GM12878 (cell line): Measurements from ENCODE around the gene PTPN5. TPM values are rescaled to one million over a fixed set of nuclear protein-coding genes. Genes with fewer than 3 reads are reported as not detected.

ENCODE experiments used
- ATAC-seq: fragments of 200-7000 bp; cut with Tn5 transposase; 3 replicates; pipeline ENCODE4 v1.9.1; 2020; ENCODE audit warnings: mild to moderate bottlenecking, moderate library complexity
- BruUV-seq: library from RNA; stranded (reverse); fragments of 400-500 nt; replicated peaks from 2 replicates; lab custom pipeline; 2021; lab: Mats Ljungman, UMichigan
- CTCF ChIA-PET: fragments of 300-600 bp; sonication (Branson Sonifier 250); formaldehyde crosslinking; extraction: SDS; loops from one replicate; lab custom pipeline; 2021; ENCODE audit warnings: inconsistent platforms; lab: Yijun Ruan, JAX
- POLR2A ChIA-PET: fragments of 350-600 bp; formaldehyde crosslinking; extraction: SDS; loops from one replicate; lab custom pipeline; 2021; ENCODE audit warnings: inconsistent platforms; lab: Charles Lee
- RAD21 ChIA-PET: fragments of 300-600 bp; sonication (Branson Sonifier 250); formaldehyde crosslinking; loops from one replicate; lab custom pipeline; 2023; ENCODE audit warnings: antibody characterized with exemption; ENCODE audit not compliant: unreplicated experiment; lab: Charles Lee
- SMC1A ChIA-PET: fragments of 300-600 bp; sonication (Branson Sonifier 250); formaldehyde crosslinking; loops from one replicate; lab custom pipeline; 2023; ENCODE audit not compliant: unreplicated experiment, uncharacterized antibody; lab: Charles Lee
- DNase-seq: peaks from one replicate; pipeline ENCODE4 v3.0.0-alpha.2; 2011; ENCODE audit warnings: low read depth, low spot score
- FAIRE-seq: peaks from 3 replicates; lab custom pipeline; 2011; peaks lifted over from hg19 to GRCh38; lab: Jason Lieb, UNC
- H2AFZ ChIP-seq: 2 replicates; pipeline ENCODE4 v1.6.0; 2011; ENCODE audit warnings: low read depth, low read length, control low read depth; ENCODE audit not compliant: control insufficient read depth
- H3K27ac ChIP-seq: 2 replicates; pipeline ENCODE4 v1.5.1; 2011; ENCODE audit warnings: control low read depth; ENCODE audit not compliant: control insufficient read depth, insufficient read depth
- H3K27me3 ChIP-seq, 2 experiments: replicated peaks in 1 of 2; 2 replicates each; pipeline versions ENCODE4 v1.6.0 to v1.6.1; 2011; ENCODE audit warnings: low read length in 1 of 2; ENCODE audit not compliant: control insufficient read depth in 2 of 2, insufficient read depth in 2 of 2
- H3K36me3 ChIP-seq, 2 experiments: 2 replicates each; pipeline ENCODE4 v1.5.1; 2011; ENCODE audit warnings: low read length in 1 of 2; ENCODE audit not compliant: control insufficient read depth in 2 of 2, insufficient read depth in 2 of 2
- H3K4me1 ChIP-seq: 2 replicates; pipeline ENCODE4 v1.6.1; 2011; ENCODE audit warnings: mild to moderate bottlenecking, low read length, moderate library complexity, mixed read lengths; ENCODE audit not compliant: control insufficient read depth, insufficient read depth
- H3K4me2 ChIP-seq: 2 replicates; pipeline ENCODE4 v1.6.0; 2011; ENCODE audit warnings: control low read depth; ENCODE audit not compliant: control insufficient read depth, insufficient read depth
- H3K4me3 ChIP-seq: fragments of 200-600 bp; sonication (generic); 2 replicates; pipeline ENCODE4 v1.5.1; 2016
- H3K79me2 ChIP-seq: 2 replicates; pipeline ENCODE4 v1.6.0; 2011; ENCODE audit warnings: low read length; ENCODE audit not compliant: control insufficient read depth, insufficient read depth
- H3K9ac ChIP-seq: 2 replicates; pipeline ENCODE4 v1.8.0; 2011; ENCODE audit warnings: low read length, control low read depth, mixed read lengths; ENCODE audit not compliant: control insufficient read depth, insufficient read depth
- H3K9me3 ChIP-seq: replicated peaks from 3 replicates; pipeline ENCODE4 v1.5.1; 2011; ENCODE audit warnings: mild to moderate bottlenecking, low read length; ENCODE audit not compliant: control insufficient read depth, insufficient read depth
- H4K20me1 ChIP-seq: 2 replicates; pipeline ENCODE4 v1.6.0; 2011; ENCODE audit not compliant: control insufficient read depth, insufficient read depth
- GATAD2B ChIP-seq: fragments of 450-650 bp; conservative IDR thresholded peaks from 2 replicates; pipeline ENCODE4 v1.6.1; 2017; ENCODE audit warnings: low read depth, mild to moderate bottlenecking, moderate library complexity
- JUND ChIP-seq: IDR thresholded peaks from 2 replicates; pipeline ENCODE4 v1.6.1; 2012; ENCODE audit warnings: low read depth, mild to moderate bottlenecking, low read length, improper control_type of control experiment, moderate library complexity
- MTA3 ChIP-seq: IDR thresholded peaks from 2 replicates; pipeline ENCODE4 v1.6.1; 2012; ENCODE audit warnings: low read length, inconsistent platforms, borderline replicate concordance
- NFYB ChIP-seq: IDR thresholded peaks from 2 replicates; pipeline ENCODE4 v1.6.1; 2011; ENCODE audit warnings: low read depth, mild to moderate bottlenecking, low read length, improper control_type of control experiment, moderate library complexity; ENCODE audit not compliant: insufficient read depth
- NR2C2 ChIP-seq: IDR thresholded peaks from 2 replicates; pipeline ENCODE4 v1.6.1; 2011; ENCODE audit warnings: borderline replicate concordance, low read depth; ENCODE audit not compliant: control insufficient read depth, insufficient read length
- RFX5 ChIP-seq: IDR thresholded peaks from 2 replicates; pipeline ENCODE4 v1.6.1; 2011; ENCODE audit warnings: low read depth, low read length, improper control_type of control experiment
- SMAD1 ChIP-seq: fragments of 450-650 bp; IDR thresholded peaks from 2 replicates; pipeline ENCODE4 v1.6.1; 2018; ENCODE audit warnings: mild to moderate bottlenecking, low read depth; ENCODE audit not compliant: partially characterized antibody
- STAT3 ChIP-seq: IDR thresholded peaks from 2 replicates; pipeline ENCODE4 v1.6.1; 2011; ENCODE audit warnings: low read depth, low read length, improper control_type of control experiment
- TCF3 ChIP-seq: IDR thresholded peaks from 2 replicates; pipeline ENCODE4 v1.6.1; 2012; ENCODE audit warnings: low read depth, mild to moderate bottlenecking, low read length, borderline replicate concordance; ENCODE audit not compliant: insufficient read depth
- ZZZ3 ChIP-seq: IDR thresholded peaks from 2 replicates; pipeline ENCODE4 v1.6.1; 2011; ENCODE audit warnings: low read depth; ENCODE audit not compliant: control insufficient read depth, insufficient read length
- WGBS: methylation state at CpG from one replicate; pipeline ENCODE4 v1.1.6; 2016; ENCODE audit warnings: low lambda C conversion rate; ENCODE audit not compliant: insufficient replicate concordance, insufficient coverage; ENCODE audit errors: missing lambda C conversion rate; 5-methylcytosine and 5-hydroxymethylcytosine counted together
- in situ Hi-C: fragments of 300-500 bp; cut with MboI; formaldehyde crosslinking; loops from 9 replicates; pipeline ENCODE4 v1.14.3; 2018; ENCODE audit warnings: mixed read lengths
- intact Hi-C: fragments of 100-400 bp; cut with micrococcal nuclease; formaldehyde crosslinking; loops from one replicate; pipeline ENCODE4 v1.14.2; 2022; ENCODE audit not compliant: unreplicated experiment
- polyA plus RNA-seq, 11 experiments: library from polyadenylated mRNA; depleted of rRNA in 4 of 11; unstranded in 6 of 11; stranded (reverse) in 5 of 11; fragments of >200 nt; fragmentation: Nextera tagmentation in 4 of 11; fragmentation: Illumina TruSeq in 1 of 11; extraction: Ambion mirVana in 4 of 11; extraction: Trizol in 1 of 11; gene quantifications; 1 replicate in 1 of 11; 2 replicates in 10 of 11; pipeline versions ENCODE4 v1.2.1 to v1.2.3, GENCODE V29; 2011 to 2016; ENCODE audit warnings: inconsistent platforms in 2 of 11, missing spikeins in 2 of 11, low read depth in 1 of 11
- total RNA-seq, 4 experiments: library from RNA; depleted of rRNA in 3 of 4; stranded (reverse); fragments of >200 nt in 3 of 4; fragmentation: Illumina TruSeq in 1 of 4; extraction: Trizol in 1 of 4; gene quantifications; 2 replicates each; pipeline versions ENCODE4 v1.2.1 to v1.2.3, GENCODE V29; 2013 to 2021
- TF ChIP-seq, protein P1 (sequence below): fragments of 450-650 bp; IDR thresholded peaks from 2 replicates; pipeline ENCODE4 v1.6.1; 2016; ENCODE audit warnings: mild to moderate bottlenecking
- TF ChIP-seq, protein P2 (sequence below): IDR thresholded peaks from 2 replicates; pipeline ENCODE4 v1.6.1; 2012; ENCODE audit warnings: improper control_type of control experiment, low read depth, low read length; ENCODE audit not compliant: insufficient replicate concordance
- TF ChIP-seq, protein P3 (sequence below): fragments of 450-650 bp; IDR thresholded peaks from 2 replicates; pipeline ENCODE4 v1.6.1; 2017; ENCODE audit warnings: mild to moderate bottlenecking
- TF ChIP-seq, protein P4 (sequence below): IDR thresholded peaks from 2 replicates; pipeline ENCODE4 v1.6.1; 2012; ENCODE audit warnings: low read depth, low read length, improper control_type of control experiment

Gene PTPN5
- total and polyA plus RNA-seq, 10 of the 15 experiments (the other 5 are each of a cell fraction or from before 2014, with no cell fraction given): 0.04 to 0.06 (median 0.05) TPM; not detected in 7

DNA sequence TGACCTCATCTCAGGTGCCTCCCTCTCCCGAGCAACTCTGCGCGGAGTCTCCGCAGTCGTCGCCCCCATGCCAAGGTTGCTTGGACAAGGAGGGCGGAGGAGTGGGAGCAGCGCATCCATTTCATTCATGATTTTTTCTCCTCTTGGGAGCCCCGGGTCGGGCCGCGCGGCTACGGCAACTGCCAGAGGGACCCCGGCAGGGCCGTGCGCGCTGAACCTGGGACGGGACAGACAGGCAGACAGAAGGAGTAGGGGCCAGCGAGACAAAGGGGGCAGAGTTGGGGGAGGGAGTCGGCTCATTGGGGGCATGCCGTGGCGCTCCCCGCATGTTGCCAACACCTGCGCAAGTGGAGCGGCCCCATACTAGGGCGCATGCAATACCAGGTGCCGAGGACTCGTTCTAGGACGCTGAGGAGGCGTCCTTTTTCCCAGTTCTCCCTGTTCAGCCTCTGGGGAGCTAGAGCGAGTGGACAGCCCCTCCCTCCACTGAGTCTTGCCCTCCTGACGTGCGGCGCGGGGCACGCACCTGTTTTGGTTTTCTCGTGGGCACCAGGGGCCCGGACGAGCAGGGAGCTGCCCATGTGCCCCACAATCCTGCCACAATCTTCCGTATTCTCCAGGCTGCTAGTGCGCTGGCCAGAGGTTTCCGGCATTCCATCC is 501 bp upstream of the PTPN5 start:
- ATAC-seq: no peak
- H3K9ac ChIP-seq: no peak overlapping the region
- TF ChIP-seq NR2C2 (no peak), MTA3 (no peak), SMAD1 (no peak), JUND (no peak), TCF3 (no peak), ZZZ3 (no peak), RFX5 (no peak), NFYB (no peak), GATAD2B (no peak), STAT3 (no peak)
- TF ChIP-seq, protein P1, sequence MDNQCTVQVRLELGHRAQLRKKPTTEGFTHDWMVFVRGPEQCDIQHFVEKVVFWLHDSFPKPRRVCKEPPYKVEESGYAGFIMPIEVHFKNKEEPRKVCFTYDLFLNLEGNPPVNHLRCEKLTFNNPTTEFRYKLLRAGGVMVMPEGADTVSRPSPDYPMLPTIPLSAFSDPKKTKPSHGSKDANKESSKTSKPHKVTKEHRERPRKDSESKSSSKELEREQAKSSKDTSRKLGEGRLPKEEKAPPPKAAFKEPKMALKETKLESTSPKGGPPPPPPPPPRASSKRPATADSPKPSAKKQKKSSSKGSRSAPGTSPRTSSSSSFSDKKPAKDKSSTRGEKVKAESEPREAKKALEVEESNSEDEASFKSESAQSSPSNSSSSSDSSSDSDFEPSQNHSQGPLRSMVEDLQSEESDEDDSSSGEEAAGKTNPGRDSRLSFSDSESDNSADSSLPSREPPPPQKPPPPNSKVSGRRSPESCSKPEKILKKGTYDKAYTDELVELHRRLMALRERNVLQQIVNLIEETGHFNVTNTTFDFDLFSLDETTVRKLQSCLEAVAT: no peak
- TF ChIP-seq, protein P2, sequence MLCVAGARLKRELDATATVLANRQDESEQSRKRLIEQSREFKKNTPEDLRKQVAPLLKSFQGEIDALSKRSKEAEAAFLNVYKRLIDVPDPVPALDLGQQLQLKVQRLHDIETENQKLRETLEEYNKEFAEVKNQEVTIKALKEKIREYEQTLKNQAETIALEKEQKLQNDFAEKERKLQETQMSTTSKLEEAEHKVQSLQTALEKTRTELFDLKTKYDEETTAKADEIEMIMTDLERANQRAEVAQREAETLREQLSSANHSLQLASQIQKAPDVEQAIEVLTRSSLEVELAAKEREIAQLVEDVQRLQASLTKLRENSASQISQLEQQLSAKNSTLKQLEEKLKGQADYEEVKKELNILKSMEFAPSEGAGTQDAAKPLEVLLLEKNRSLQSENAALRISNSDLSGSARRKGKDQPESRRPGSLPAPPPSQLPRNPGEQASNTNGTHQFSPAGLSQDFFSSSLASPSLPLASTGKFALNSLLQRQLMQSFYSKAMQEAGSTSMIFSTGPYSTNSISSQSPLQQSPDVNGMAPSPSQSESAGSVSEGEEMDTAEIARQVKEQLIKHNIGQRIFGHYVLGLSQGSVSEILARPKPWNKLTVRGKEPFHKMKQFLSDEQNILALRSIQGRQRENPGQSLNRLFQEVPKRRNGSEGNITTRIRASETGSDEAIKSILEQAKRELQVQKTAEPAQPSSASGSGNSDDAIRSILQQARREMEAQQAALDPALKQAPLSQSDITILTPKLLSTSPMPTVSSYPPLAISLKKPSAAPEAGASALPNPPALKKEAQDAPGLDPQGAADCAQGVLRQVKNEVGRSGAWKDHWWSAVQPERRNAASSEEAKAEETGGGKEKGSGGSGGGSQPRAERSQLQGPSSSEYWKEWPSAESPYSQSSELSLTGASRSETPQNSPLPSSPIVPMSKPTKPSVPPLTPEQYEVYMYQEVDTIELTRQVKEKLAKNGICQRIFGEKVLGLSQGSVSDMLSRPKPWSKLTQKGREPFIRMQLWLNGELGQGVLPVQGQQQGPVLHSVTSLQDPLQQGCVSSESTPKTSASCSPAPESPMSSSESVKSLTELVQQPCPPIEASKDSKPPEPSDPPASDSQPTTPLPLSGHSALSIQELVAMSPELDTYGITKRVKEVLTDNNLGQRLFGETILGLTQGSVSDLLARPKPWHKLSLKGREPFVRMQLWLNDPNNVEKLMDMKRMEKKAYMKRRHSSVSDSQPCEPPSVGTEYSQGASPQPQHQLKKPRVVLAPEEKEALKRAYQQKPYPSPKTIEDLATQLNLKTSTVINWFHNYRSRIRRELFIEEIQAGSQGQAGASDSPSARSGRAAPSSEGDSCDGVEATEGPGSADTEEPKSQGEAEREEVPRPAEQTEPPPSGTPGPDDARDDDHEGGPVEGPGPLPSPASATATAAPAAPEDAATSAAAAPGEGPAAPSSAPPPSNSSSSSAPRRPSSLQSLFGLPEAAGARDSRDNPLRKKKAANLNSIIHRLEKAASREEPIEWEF: no peak
- TF ChIP-seq, protein P3, sequence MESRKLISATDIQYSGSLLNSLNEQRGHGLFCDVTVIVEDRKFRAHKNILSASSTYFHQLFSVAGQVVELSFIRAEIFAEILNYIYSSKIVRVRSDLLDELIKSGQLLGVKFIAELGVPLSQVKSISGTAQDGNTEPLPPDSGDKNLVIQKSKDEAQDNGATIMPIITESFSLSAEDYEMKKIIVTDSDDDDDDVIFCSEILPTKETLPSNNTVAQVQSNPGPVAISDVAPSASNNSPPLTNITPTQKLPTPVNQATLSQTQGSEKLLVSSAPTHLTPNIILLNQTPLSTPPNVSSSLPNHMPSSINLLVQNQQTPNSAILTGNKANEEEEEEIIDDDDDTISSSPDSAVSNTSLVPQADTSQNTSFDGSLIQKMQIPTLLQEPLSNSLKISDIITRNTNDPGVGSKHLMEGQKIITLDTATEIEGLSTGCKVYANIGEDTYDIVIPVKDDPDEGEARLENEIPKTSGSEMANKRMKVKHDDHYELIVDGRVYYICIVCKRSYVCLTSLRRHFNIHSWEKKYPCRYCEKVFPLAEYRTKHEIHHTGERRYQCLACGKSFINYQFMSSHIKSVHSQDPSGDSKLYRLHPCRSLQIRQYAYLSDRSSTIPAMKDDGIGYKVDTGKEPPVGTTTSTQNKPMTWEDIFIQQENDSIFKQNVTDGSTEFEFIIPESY: no peak
- TF ChIP-seq, protein P4, sequence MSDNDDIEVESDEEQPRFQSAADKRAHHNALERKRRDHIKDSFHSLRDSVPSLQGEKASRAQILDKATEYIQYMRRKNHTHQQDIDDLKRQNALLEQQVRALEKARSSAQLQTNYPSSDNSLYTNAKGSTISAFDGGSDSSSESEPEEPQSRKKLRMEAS: no peak

More for the DNA sequence above, 501 bp upstream of the PTPN5 start:
- no peaks in the 10 kb centered on the region for H3K9me3 ChIP-seq
- no peak overlapping the region for H3K27ac ChIP-seq
- peaks cover 9 to 15% of the 10 kb centered on the region in 2 experiments for H3K27me3 ChIP-seq
- no peaks in the 10 kb centered on the region for H3K36me3 ChIP-seq
- no peak overlapping the region for H3K4me3 ChIP-seq
- FAIRE-seq: no peak
- no peak overlapping the region for H3K4me2 ChIP-seq
- RAD21 ChIA-PET: no interaction called here
- SMC1A ChIA-PET: interaction anchor here (13.0 kb wide), 1 partner anchor 14 kb away, joined by 174 read pairs; no protein-coding TSS in a partner anchor
- CTCF ChIA-PET: interaction anchor here (1.8 to 15.5 kb wide), 2 partner anchors 10 to 15 kb away, joined by 7 to 310 read pairs; no protein-coding TSS in a partner anchor
- H4K20me1 ChIP-seq: no peaks in the 10 kb centered on the region
- DNase-seq: no peak
- BruUV-seq: no TSS peak
- H3K79me2 ChIP-seq: no peaks in the 10 kb centered on the region
- WGBS: 14% methylated on average over 38 of the region's 43 CpGs
- intact Hi-C loops (no loop called here), in situ Hi-C loops (loop anchor here (10.0 kb wide), 1 partner anchor 57 kb away; no protein-coding TSS in a partner anchor)
- POLR2A ChIA-PET: no interaction called here
- no peaks in the 10 kb centered on the region for H3K4me1 ChIP-seq
- no peak overlapping the region for H2AFZ ChIP-seq
